ENCODE measurements around the gene ELAPOR1. TPM values are rescaled to one million over a fixed set of nuclear protein-coding genes. Genes with fewer than 3 reads are reported as not detected.
"Not testable (repeated sequence)": the region's sequence is repeated elsewhere in the genome, so short reads cannot be mapped to it uniquely, and the experiment has no call there.

ELAPOR1 gene
- total RNA-seq, 1 donor from 2014 or later: 0.08 TPM

DNA sequence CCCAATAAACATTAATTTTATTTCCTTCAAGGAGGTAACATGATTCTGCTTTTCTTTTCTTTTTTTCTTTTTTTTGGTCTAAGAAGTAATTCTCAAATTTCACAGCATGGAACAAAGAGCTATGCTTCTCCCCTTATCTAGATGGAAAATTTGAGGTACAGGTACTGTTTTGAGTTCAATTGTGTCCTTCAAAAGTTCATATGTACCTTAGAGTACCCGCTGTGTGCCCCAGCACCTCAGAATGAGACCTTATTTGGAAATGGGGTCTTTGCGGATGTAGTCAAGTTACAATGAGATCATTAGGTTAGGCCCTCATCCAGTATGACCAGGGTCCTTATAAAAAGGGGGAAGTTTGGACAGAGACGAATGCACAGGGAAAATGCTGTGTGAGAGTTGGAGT is 22.0 kb downstream of the ELAPOR1 start:
- no peak for DNase-seq (ENCODE audit: low read depth)
- Histone ChIP-seq H3K27me3 (ENCODE audit: control insufficient read depth, insufficient read depth, low read length) (no peaks in the 10 kb centered on the region), H3K36me3 (ENCODE audit: control insufficient read depth, insufficient read depth, low read length) (no peaks in the 10 kb centered on the region), H3K4me3 (ENCODE audit: low read depth, low read length) (no peak overlapping the region)
- TF ChIP-seq, protein P1, sequence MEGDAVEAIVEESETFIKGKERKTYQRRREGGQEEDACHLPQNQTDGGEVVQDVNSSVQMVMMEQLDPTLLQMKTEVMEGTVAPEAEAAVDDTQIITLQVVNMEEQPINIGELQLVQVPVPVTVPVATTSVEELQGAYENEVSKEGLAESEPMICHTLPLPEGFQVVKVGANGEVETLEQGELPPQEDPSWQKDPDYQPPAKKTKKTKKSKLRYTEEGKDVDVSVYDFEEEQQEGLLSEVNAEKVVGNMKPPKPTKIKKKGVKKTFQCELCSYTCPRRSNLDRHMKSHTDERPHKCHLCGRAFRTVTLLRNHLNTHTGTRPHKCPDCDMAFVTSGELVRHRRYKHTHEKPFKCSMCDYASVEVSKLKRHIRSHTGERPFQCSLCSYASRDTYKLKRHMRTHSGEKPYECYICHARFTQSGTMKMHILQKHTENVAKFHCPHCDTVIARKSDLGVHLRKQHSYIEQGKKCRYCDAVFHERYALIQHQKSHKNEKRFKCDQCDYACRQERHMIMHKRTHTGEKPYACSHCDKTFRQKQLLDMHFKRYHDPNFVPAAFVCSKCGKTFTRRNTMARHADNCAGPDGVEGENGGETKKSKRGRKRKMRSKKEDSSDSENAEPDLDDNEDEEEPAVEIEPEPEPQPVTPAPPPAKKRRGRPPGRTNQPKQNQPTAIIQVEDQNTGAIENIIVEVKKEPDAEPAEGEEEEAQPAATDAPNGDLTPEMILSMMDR (IDR thresholded peaks at IDR 0.05; ENCODE audit: insufficient read depth, low read length, poor library complexity, severe bottlenecking): no peak

DNA sequence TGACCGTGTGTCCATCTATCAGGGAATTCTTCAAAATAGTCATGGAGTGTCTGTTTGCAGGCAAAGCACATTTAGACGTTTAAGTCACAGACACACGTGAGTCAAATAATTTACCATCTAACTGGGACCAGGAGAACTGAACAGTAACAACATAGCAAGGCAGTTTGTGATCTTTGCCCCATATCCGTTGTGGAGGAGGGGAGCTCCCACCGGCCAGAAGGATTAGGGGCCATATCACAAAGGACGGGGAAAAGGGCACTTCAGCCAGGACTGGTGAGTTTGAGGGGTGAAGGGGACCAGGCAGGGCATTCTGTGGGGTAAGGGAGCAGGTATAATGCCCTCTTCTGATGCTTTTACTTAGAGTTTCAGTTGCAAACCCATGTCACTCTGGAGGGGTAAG is 22.9 kb downstream of the ELAPOR1 start:
- H3K36me3 ChIP-seq (ENCODE audit: control insufficient read depth, insufficient read depth, low read length): no peaks in the 10 kb centered on the region
- DNase-seq (ENCODE audit: low read depth): no peak
- TF ChIP-seq, protein P1 (IDR thresholded peaks at IDR 0.05; ENCODE audit: insufficient read depth, low read length, poor library complexity, severe bottlenecking): no peak
- no peak overlapping the region for H3K4me3 ChIP-seq (ENCODE audit: low read depth, low read length)
- no peaks in the 10 kb centered on the region for H3K27me3 ChIP-seq (ENCODE audit: control insufficient read depth, insufficient read depth, low read length)

DNA sequence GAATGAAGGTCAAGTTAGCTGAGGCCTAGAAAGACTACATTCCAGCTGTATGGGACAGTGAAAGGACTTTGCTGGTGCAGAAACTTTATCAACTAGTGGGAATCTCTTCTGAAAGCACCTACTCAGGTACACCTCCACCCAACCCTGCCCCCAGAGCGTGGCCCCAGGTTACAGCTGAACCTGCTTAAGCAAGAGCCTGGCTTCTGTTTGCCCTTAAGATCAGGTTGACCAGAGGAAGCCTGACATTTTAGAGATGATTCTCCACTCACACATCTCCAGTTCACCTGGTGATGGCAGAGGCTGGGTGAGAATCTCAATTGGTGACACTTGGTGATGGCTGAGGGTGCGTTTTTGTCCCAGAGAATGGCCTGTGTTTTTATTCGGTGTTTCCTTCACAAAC is 24.0 kb downstream of the ELAPOR1 start:
- TF ChIP-seq, protein P1 (IDR thresholded peaks at IDR 0.05; ENCODE audit: insufficient read depth, low read length, poor library complexity, severe bottlenecking): no peak
- no peak for DNase-seq (ENCODE audit: low read depth)
- no peaks in the 10 kb centered on the region for H3K36me3 ChIP-seq (ENCODE audit: control insufficient read depth, insufficient read depth, low read length)
- no peak overlapping the region for H3K4me3 ChIP-seq (ENCODE audit: low read depth, low read length)
- H3K27me3 ChIP-seq (ENCODE audit: control insufficient read depth, insufficient read depth, low read length): no peaks in the 10 kb centered on the region

DNA sequence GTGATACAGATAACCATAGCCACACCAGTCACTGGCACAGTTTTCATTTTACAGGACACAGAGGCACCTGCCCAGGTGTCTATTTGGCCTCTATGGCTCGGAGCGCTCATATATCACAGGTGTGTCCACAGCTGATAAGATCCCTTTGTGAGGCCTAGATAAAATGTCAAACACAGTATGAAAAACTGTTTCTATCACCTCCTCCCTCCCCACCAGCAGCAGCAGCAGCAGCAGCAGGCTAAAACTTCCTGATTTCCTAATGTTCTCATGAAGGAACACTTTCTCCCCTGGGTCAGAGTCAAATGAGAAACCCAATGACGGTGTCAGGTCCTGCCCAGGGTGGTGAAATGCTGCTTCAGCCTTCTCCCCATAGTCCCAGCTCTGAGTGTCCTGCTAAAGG is 24.4 kb downstream of the ELAPOR1 start:
- H3K4me3 ChIP-seq (ENCODE audit: low read depth, low read length): no peak overlapping the region
- TF ChIP-seq, protein P1 (IDR thresholded peaks at IDR 0.05; ENCODE audit: insufficient read depth, low read length, poor library complexity, severe bottlenecking): no peak
- H3K27me3 ChIP-seq (ENCODE audit: control insufficient read depth, insufficient read depth, low read length): no peaks in the 10 kb centered on the region
- DNase-seq (ENCODE audit: low read depth): no peak
- no peaks in the 10 kb centered on the region for H3K36me3 ChIP-seq (ENCODE audit: control insufficient read depth, insufficient read depth, low read length)

DNA sequence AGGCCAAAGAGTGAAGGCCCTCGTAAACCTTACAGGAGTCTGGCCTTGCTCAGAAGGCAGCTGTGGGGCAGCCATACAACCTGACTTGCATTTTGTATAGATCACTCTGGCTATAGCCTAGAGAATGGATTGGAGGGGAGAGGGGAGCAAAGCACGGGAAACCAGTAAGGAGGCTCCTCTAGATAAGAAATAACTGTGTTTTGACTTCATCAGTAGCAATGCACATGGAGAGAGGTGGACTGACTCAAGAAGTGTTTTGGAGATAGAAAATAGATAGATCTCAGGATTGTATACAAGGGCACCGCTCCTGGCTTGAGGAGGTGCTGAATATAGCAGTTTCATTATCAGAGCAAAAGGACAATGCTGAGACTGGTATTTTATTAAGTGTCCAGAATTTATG is 26.5 kb downstream of the ELAPOR1 start:
- TF ChIP-seq, protein P1 (IDR thresholded peaks at IDR 0.05; ENCODE audit: insufficient read depth, low read length, poor library complexity, severe bottlenecking): no peak
- DNase-seq (ENCODE audit: low read depth): no peak
- Histone ChIP-seq H3K27me3 (ENCODE audit: control insufficient read depth, insufficient read depth, low read length) (no peaks in the 10 kb centered on the region), H3K36me3 (ENCODE audit: control insufficient read depth, insufficient read depth, low read length) (no peaks in the 10 kb centered on the region), H3K4me3 (ENCODE audit: low read depth, low read length) (no peak overlapping the region)

DNA sequence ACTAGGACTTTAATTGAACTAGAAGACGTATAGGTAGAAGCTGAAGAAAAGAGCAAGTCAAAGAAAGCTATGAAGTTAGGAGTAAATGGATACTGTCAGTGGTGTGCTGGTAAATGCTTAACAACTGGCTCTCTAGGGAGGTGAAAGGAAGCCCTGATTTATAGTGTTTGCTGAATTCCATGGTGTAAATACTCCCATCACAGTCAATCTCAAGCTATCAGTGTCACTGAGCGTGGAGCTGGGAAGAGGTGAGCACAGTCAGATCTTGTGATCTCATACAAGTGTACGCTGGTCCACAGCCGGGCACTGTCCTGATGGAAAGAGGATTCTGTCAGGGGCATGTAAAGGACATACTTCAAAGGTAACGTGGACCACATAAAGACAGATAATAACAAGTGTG is 28.3 kb downstream of the ELAPOR1 start:
- Histone ChIP-seq H3K27me3 (ENCODE audit: control insufficient read depth, insufficient read depth, low read length) (no peaks in the 10 kb centered on the region), H3K36me3 (ENCODE audit: control insufficient read depth, insufficient read depth, low read length) (no peaks in the 10 kb centered on the region), H3K4me3 (ENCODE audit: low read depth, low read length) (no peak overlapping the region)
- DNase-seq (ENCODE audit: low read depth): no peak
- TF ChIP-seq, protein P1 (IDR thresholded peaks at IDR 0.05; ENCODE audit: insufficient read depth, low read length, poor library complexity, severe bottlenecking): no peak

DNA sequence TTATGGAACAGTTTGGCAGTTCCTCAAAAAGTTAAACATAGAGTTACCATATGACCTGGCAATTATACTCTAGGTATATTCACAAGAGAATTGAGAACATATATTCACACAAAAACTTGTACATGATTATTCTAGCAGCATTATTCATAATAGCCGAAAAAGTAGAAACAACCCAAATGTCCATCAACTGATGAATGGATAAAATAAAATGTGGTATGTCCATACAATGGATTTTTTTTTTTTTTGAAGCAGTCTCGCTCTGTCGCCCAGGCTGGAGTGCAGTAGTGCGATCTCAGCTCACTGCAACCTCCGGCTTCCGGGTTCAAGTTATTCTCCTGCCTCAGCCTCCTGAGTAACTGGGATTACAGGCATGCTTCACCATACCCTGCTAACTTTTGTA is 28.8 kb downstream of the ELAPOR1 start:
- H3K27me3 ChIP-seq (ENCODE audit: control insufficient read depth, insufficient read depth, low read length): not testable (repeated sequence)

More for the DNA sequence above, 28.8 kb downstream of the ELAPOR1 start:
- H3K4me3 ChIP-seq (ENCODE audit: low read depth, low read length); DNase-seq (ENCODE audit: low read depth); H3K36me3 ChIP-seq (ENCODE audit: control insufficient read depth, insufficient read depth, low read length): not testable (repeated sequence)

All from kidney epithelial cell (primary cell).